ENCODE data around the gene BEAN1. TPM values are rescaled to one million over a fixed set of nuclear protein-coding genes. Genes with fewer than 3 reads are reported as not detected.
"Not testable (repeated sequence)": the region's sequence is repeated elsewhere in the genome, so short reads cannot be mapped to it uniquely, and the experiment has no call there.

Gene BEAN1
- total RNA-seq, 4 donors from 2014 or later: 0.40 TPM; not detected in 3

DNA sequence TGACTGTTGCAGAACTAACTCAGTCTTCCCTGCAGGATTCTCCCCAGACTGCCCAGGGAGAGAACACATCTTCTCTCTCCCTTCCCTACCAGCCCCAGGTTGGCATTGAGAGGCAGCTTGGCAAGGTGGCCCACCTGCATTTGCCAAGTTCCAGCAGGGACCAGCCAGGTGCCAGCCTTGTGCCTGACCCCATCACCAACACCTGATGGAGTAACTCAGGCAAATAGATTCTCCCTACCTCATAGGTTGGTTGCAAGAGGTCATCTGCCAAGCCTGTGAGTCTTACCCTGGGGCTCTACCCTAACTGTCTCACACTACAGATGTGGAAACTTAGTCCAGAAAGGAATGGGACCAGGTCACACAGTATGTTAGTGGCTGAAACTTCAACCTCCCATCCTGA, 20.4 kb downstream of the BEAN1 start:
- in situ Hi-C loops (cut with MboI; ENCODE audit: low pct_ligation_motif_present in 1 of 4, low pct_unique_long_range_greater_than_20kb in 1 of 4, low sequenced_read_pairs in 3 of 4): no loop called here
- TF ChIP-seq EP300 (IDR thresholded peaks at IDR 0.05; ENCODE audit: low read depth): no peak
- H3K9me3 ChIP-seq: no peaks in the 10 kb centered on the region
- no peak overlapping the region for H3K4me3 ChIP-seq
- no peaks in the 10 kb centered on the region for H3K36me3 ChIP-seq
- intact Hi-C loops (cut with DNase I; ENCODE audit: low total_unique reads): no loop called here
- DNase-seq: no peak
- no peak overlapping the region for H3K27ac ChIP-seq
- H3K27me3 ChIP-seq: peaks cover 5% of the 10 kb centered on the region
- no peaks in the 10 kb centered on the region for H3K4me1 ChIP-seq

- intact Hi-C loops (cut with DNase I; ENCODE audit: low total_unique reads): no loop called here
- no peak overlapping the region for H3K27ac ChIP-seq
- TF ChIP-seq, protein P1, sequence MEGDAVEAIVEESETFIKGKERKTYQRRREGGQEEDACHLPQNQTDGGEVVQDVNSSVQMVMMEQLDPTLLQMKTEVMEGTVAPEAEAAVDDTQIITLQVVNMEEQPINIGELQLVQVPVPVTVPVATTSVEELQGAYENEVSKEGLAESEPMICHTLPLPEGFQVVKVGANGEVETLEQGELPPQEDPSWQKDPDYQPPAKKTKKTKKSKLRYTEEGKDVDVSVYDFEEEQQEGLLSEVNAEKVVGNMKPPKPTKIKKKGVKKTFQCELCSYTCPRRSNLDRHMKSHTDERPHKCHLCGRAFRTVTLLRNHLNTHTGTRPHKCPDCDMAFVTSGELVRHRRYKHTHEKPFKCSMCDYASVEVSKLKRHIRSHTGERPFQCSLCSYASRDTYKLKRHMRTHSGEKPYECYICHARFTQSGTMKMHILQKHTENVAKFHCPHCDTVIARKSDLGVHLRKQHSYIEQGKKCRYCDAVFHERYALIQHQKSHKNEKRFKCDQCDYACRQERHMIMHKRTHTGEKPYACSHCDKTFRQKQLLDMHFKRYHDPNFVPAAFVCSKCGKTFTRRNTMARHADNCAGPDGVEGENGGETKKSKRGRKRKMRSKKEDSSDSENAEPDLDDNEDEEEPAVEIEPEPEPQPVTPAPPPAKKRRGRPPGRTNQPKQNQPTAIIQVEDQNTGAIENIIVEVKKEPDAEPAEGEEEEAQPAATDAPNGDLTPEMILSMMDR (IDR thresholded peaks at IDR 0.05): no peak
- no peak for TF ChIP-seq EP300 (IDR thresholded peaks at IDR 0.05; ENCODE audit: low read depth)
- no peak for TF ChIP-seq POLR2A (IDR thresholded peaks at IDR 0.05)
- TF ChIP-seq POLR2AphosphoS5 (IDR thresholded peaks at IDR 0.05): no peak
- no peaks in the 10 kb centered on the region for H3K27me3 ChIP-seq
- H3K36me3 ChIP-seq: no peaks in the 10 kb centered on the region
- H3K4me1 ChIP-seq: no peaks in the 10 kb centered on the region
- no peaks in the 10 kb centered on the region for H3K9me3 ChIP-seq
- no peak for DNase-seq
- in situ Hi-C loops (cut with MboI; ENCODE audit: low pct_ligation_motif_present in 1 of 4, low pct_unique_long_range_greater_than_20kb in 1 of 4, low sequenced_read_pairs in 3 of 4): no loop called here
- no peak overlapping the region for H3K4me3 ChIP-seq
- whole genome bisulfite sequencing, 2 donors (ENCODE audit: low coverage in 1 of 2): 78% methylated on average over 3 of the region's 3 CpGs; no CpG with 5 or more reads in 1 of the 2 donors
These were observed 24.5 kb downstream of the BEAN1 start for GRCh38 chr16:66451548-66451947.

DNA sequence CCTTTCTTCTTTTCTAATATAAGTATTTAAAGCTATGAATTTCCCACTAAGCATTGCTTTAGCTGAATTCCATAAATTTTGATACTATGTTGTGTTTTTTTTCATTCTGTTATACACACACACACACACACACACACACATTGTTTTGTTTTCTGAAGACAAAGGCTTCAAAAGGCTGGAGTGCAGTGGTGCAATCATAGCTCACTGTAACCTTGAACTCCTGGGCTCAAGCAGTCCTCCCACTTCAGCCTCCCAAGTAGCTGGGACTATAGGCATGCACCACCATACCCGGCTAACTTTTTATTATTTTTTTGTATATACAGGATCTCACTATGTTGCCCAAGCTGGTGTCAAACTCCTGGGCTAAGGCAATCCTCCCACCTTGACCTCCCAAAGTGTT, 26.1 kb downstream of the BEAN1 start:
- H3K9me3 ChIP-seq; intact Hi-C loops (cut with DNase I; ENCODE audit: low total_unique reads); H3K36me3 ChIP-seq; H3K4me1 ChIP-seq; DNase-seq; H3K27me3 ChIP-seq; H3K27ac ChIP-seq; in situ Hi-C loops (cut with MboI; ENCODE audit: low pct_ligation_motif_present in 1 of 4, low pct_unique_long_range_greater_than_20kb in 1 of 4, low sequenced_read_pairs in 3 of 4); H3K4me3 ChIP-seq: not testable (repeated sequence)
- WGBS, 2 donors (ENCODE audit: low coverage in 1 of 2): 91% methylated on average over 1 of the region's 1 CpG; no CpG with 5 or more reads in 1 of the 2 donors

- Histone ChIP-seq H3K9me3 (no peaks in the 10 kb centered on the region), H3K4me1 (no peaks in the 10 kb centered on the region), H3K27me3 (peaks cover 15% of the 10 kb centered on the region), H3K36me3 (no peaks in the 10 kb centered on the region), H3K4me3 (no peak overlapping the region), H3K27ac (no peak overlapping the region)
- intact Hi-C loops (cut with DNase I; ENCODE audit: low total_unique reads): no loop called here
- TF ChIP-seq EP300 (IDR thresholded peaks at IDR 0.05; ENCODE audit: low read depth) (no peak), POLR2A (IDR thresholded peaks at IDR 0.05) (no peak), POLR2AphosphoS5 (IDR thresholded peaks at IDR 0.05) (no peak)
- TF ChIP-seq, protein P1 (IDR thresholded peaks at IDR 0.05): no peak
- in situ Hi-C loops (cut with MboI; ENCODE audit: low pct_ligation_motif_present in 1 of 4, low pct_unique_long_range_greater_than_20kb in 1 of 4, low sequenced_read_pairs in 3 of 4): no loop called here
- 65% methylated on average over 1 of the region's 1 CpG; no CpG with 5 or more reads in 1 of the 2 donors for WGBS, 2 donors (ENCODE audit: low coverage in 1 of 2)
- DNase-seq: no peak
These were observed 27.7 kb downstream of the BEAN1 start for GRCh38 chr16:66454751-66455150.

- no peak for DNase-seq
- intact Hi-C loops (cut with DNase I; ENCODE audit: low total_unique reads): no loop called here
These were observed 28.9 kb downstream of the BEAN1 start for GRCh38 chr16:66455970-66456369.

More at GRCh38 chr16:66455970-66456369, 28.9 kb downstream of the BEAN1 start:
- no peak overlapping the region for H3K4me3 ChIP-seq
- H3K9me3 ChIP-seq: no peaks in the 10 kb centered on the region
- H3K4me1 ChIP-seq: no peaks in the 10 kb centered on the region
- TF ChIP-seq POLR2A (IDR thresholded peaks at IDR 0.05): no peak
- TF ChIP-seq EP300 (IDR thresholded peaks at IDR 0.05; ENCODE audit: low read depth): no peak
- no peak for TF ChIP-seq POLR2AphosphoS5 (IDR thresholded peaks at IDR 0.05)
- TF ChIP-seq, protein P1 (IDR thresholded peaks at IDR 0.05): no peak
- peaks cover 26% of the 10 kb centered on the region for H3K27me3 ChIP-seq
- no peaks in the 10 kb centered on the region for H3K36me3 ChIP-seq
- 69% methylated on average over 1 of the region's 1 CpG; no CpG with 5 or more reads in 1 of the 2 donors for WGBS, 2 donors (ENCODE audit: low coverage in 1 of 2)
- in situ Hi-C loops (cut with MboI; ENCODE audit: low pct_ligation_motif_present in 1 of 4, low pct_unique_long_range_greater_than_20kb in 1 of 4, low sequenced_read_pairs in 3 of 4): no loop called here
- no peak overlapping the region for H3K27ac ChIP-seq

Data from transverse colon (tissue), 4 donors.